ENCODE measurements around the gene FKRP. TPM values are rescaled to one million over a fixed set of nuclear protein-coding genes. Genes with fewer than 3 reads are reported as not detected.

The FKRP gene
- polyA plus RNA-seq, 1 donor (not counting 4 experiments of a cell fraction or from before 2014, with no cell fraction given): 6.1 TPM

DNA sequence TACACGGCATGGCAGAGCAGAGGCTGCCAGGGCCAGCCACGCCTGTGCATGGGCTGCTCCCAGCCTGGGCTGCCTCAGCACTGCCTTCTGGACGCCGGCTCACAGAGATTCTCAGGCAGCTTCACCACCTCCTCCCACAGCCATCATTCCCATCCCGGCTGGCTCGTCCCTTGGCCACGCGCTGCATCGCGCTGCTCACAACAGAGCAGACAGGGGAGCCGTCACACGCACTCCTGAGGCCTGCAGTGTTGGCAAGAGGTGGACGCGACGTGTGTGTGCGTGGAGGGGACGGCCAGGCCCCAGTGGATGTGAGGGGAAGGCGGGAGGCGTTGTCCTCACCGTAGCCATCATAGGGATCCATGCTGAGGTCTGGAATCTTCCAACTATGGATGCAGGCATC lies 21.4 kb upstream of the FKRP start:
- Histone ChIP-seq H3K4me3 (ENCODE audit: control insufficient read depth in 2 of 3, extremely low read depth in 1 of 3, insufficient read depth in 2 of 3, low read depth in 1 of 3, low read length in 3 of 3) (no peak overlapping the region), H3K9ac (ENCODE audit: control insufficient read depth, extremely low read depth, insufficient read depth, low read length) (no peak overlapping the region), H2AFZ (ENCODE audit: control insufficient read depth, low read length) (no peak overlapping the region), H3K27me3 (ENCODE audit: control insufficient read depth, extremely low read depth, insufficient read depth, low read length) (no peaks in the 10 kb centered on the region), H3K36me3 (ENCODE audit: control insufficient read depth in 2 of 2, extremely low read depth in 1 of 2, insufficient read depth in 2 of 2, low read length in 2 of 2) (peaks cover 70 to 71% of the 10 kb centered on the region in 2 experiments), H3K9me1 (ENCODE audit: control insufficient read depth, extremely low read depth, insufficient read depth, low read length) (no peaks in the 10 kb centered on the region), H4K20me1 (ENCODE audit: control insufficient read depth, extremely low read depth, insufficient read depth, low read length) (peaks cover 22% of the 10 kb centered on the region), H3K27ac (ENCODE audit: control insufficient read depth, insufficient read depth, low read length) (no peak overlapping the region), H3K79me2 (ENCODE audit: control insufficient read depth, insufficient read depth, low read length) (peaks cover 18% of the 10 kb centered on the region), H3K4me2 (ENCODE audit: control insufficient read depth, extremely low read depth, insufficient read depth, low read depth, low read length) (no peak overlapping the region), H3K9me3 (ENCODE audit: control insufficient read depth, low read depth, low read length) (no peaks in the 10 kb centered on the region), H3K4me1 (ENCODE audit: control insufficient read depth, extremely low read depth, insufficient read depth, low read length) (no peaks in the 10 kb centered on the region)
- TF ChIP-seq, protein P1, sequence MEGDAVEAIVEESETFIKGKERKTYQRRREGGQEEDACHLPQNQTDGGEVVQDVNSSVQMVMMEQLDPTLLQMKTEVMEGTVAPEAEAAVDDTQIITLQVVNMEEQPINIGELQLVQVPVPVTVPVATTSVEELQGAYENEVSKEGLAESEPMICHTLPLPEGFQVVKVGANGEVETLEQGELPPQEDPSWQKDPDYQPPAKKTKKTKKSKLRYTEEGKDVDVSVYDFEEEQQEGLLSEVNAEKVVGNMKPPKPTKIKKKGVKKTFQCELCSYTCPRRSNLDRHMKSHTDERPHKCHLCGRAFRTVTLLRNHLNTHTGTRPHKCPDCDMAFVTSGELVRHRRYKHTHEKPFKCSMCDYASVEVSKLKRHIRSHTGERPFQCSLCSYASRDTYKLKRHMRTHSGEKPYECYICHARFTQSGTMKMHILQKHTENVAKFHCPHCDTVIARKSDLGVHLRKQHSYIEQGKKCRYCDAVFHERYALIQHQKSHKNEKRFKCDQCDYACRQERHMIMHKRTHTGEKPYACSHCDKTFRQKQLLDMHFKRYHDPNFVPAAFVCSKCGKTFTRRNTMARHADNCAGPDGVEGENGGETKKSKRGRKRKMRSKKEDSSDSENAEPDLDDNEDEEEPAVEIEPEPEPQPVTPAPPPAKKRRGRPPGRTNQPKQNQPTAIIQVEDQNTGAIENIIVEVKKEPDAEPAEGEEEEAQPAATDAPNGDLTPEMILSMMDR (optimal IDR thresholded peaks at IDR 0.05 in 1 of 3, IDR thresholded peaks at IDR 0.05 in 1 of 3, conservative IDR thresholded peaks at IDR 0.05 in 1 of 3; ENCODE audit: extremely low read depth in 1 of 3, insufficient read depth in 2 of 3, low read length in 3 of 3): no peak
- no peak for TF ChIP-seq EZH2 (IDR thresholded peaks at IDR 0.05; ENCODE audit: low read length)
- dilution Hi-C loops (cut with MboI; ENCODE audit: extremely low pct_ligation_motif_present, low sequenced_read_pairs): no loop called here
- DNase-seq (ENCODE audit: low read depth, low spot score) (no peak), FAIRE-seq (no peak)

DNA sequence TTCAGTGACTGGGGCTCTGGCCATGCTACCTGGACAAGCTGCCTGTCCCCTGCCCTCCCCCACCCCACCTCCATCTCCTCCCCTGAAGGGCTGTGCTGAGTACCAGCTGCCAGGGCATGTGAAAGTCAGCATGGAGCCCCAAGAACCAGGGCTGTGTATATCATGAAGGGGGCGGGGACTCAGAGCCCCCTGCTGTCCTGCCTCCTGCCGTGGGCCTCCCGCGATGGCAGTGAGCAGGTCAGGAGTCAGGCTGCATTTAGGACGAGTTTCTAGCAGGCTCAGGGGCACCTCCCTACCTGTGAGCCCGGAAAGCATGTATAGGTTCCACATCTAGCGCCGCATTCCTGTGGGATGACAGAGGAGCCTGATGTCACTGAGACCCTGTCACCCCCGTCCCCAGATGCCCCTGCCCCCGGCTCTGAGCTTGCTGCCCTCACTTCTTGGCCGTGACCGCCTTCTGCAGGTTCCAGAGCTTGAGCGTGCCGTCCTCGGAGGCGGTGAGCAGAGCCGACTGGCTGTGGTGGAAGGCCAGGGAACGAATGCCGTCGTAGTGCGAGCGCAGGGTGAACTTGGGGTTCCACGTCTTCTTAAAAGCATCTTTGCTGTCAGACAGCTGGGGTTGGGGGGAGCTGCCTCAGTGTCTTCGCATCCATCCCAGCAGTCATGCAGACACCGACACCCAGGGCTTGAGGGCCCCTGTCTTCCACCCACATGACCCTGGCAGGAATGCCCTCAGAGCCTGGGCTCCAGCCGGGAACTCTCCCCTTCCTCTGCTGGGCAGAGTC lies 20.6 kb upstream of the FKRP start:
- no peak overlapping the region for H3K4me2 ChIP-seq (ENCODE audit: control insufficient read depth, extremely low read depth, insufficient read depth, low read depth, low read length)
- no peaks in the 10 kb centered on the region for H3K27me3 ChIP-seq (ENCODE audit: control insufficient read depth, extremely low read depth, insufficient read depth, low read length)
- peaks cover 27% of the 10 kb centered on the region for H4K20me1 ChIP-seq (ENCODE audit: control insufficient read depth, extremely low read depth, insufficient read depth, low read length)
- H2AFZ ChIP-seq (ENCODE audit: control insufficient read depth, low read length): no peak overlapping the region
- H3K36me3 ChIP-seq (ENCODE audit: control insufficient read depth in 2 of 2, extremely low read depth in 1 of 2, insufficient read depth in 2 of 2, low read length in 2 of 2): peaks cover 75 to 76% of the 10 kb centered on the region in 2 experiments
- peaks cover 18% of the 10 kb centered on the region for H3K79me2 ChIP-seq (ENCODE audit: control insufficient read depth, insufficient read depth, low read length)
- dilution Hi-C loops (cut with MboI; ENCODE audit: extremely low pct_ligation_motif_present, low sequenced_read_pairs): no loop called here
- H3K9me3 ChIP-seq (ENCODE audit: control insufficient read depth, low read depth, low read length): no peaks in the 10 kb centered on the region
- H3K27ac ChIP-seq (ENCODE audit: control insufficient read depth, insufficient read depth, low read length): no peak overlapping the region
- DNase-seq (ENCODE audit: low read depth, low spot score): no peak
- no peaks in the 10 kb centered on the region for H3K9me1 ChIP-seq (ENCODE audit: control insufficient read depth, extremely low read depth, insufficient read depth, low read length)
- no peak overlapping the region for H3K9ac ChIP-seq (ENCODE audit: control insufficient read depth, extremely low read depth, insufficient read depth, low read length)
- no peak for FAIRE-seq
- no peaks in the 10 kb centered on the region for H3K4me1 ChIP-seq (ENCODE audit: control insufficient read depth, extremely low read depth, insufficient read depth, low read length)
- TF ChIP-seq EZH2 (IDR thresholded peaks at IDR 0.05; ENCODE audit: low read length): no peak
- TF ChIP-seq, protein P1 (optimal IDR thresholded peaks at IDR 0.05 in 1 of 3, IDR thresholded peaks at IDR 0.05 in 1 of 3, conservative IDR thresholded peaks at IDR 0.05 in 1 of 3; ENCODE audit: extremely low read depth in 1 of 3, insufficient read depth in 2 of 3, low read length in 3 of 3): no peak
- H3K4me3 ChIP-seq (ENCODE audit: control insufficient read depth in 2 of 3, extremely low read depth in 1 of 3, insufficient read depth in 2 of 3, low read depth in 1 of 3, low read length in 3 of 3): no peak overlapping the region
